Transverse colon (tissue), 4 donors: ENCODE data around the gene ATG13. TPM values are rescaled to one million over a fixed set of nuclear protein-coding genes. Genes with fewer than 3 reads are reported as not detected.

ENCODE experiments used
- DNase-seq: peaks from one replicate; pipeline ENCODE4 v3.0.0-alpha.2; 2019
- H3K27ac ChIP-seq, 4 donors: fragments of 200-600 bp; sonication (generic); 2 replicates each; pipeline ENCODE4 v1.5.1; 2016 to 2018; ENCODE audit warnings: inconsistent platforms in 4 of 4
- H3K27me3 ChIP-seq: fragments of 200-600 bp; sonication (generic); 2 replicates; pipeline ENCODE4 v1.5.1; 2017; ENCODE audit warnings: inconsistent platforms
- H3K36me3 ChIP-seq, 4 donors: fragments of 200-600 bp; sonication (generic); 2 replicates each; pipeline ENCODE4 v1.5.1; 2017 to 2019; ENCODE audit warnings: inconsistent platforms in 4 of 4
- H3K4me1 ChIP-seq, 4 donors: fragments of 200-600 bp; sonication (generic); 2 replicates each; pipeline ENCODE4 v1.5.1; 2017 to 2020; ENCODE audit warnings: inconsistent platforms in 4 of 4
- H3K4me3 ChIP-seq, 4 donors: fragments of 200-600 bp; sonication (generic); 1 replicate in 1 of 4; 2 replicates in 3 of 4; pipeline versions ENCODE4 v1.5.1 to v1.6.1; 2017 to 2019; ENCODE audit warnings: inconsistent platforms in 4 of 4
- H3K9me3 ChIP-seq, 2 donors: fragments of 200-600 bp; sonication (generic); 2 replicates each; pipeline ENCODE4 v1.5.1; 2017 to 2019; ENCODE audit warnings: inconsistent platforms in 2 of 2
- CTCF ChIP-seq, 5 experiments: fragments of 200-600 bp in 3 of 5; fragments of 450-650 bp in 2 of 5; sonication (generic) in 3 of 5; IDR thresholded peaks; 1 replicate in 2 of 5; 2 replicates in 3 of 5; pipeline ENCODE4 v1.5.1; 2016 to 2017; ENCODE audit warnings: antibody characterized with exemption in 5 of 5, inconsistent platforms in 3 of 5, mild to moderate bottlenecking in 2 of 5, moderate library complexity in 1 of 5
- EP300 ChIP-seq: sonication (generic); formaldehyde crosslinking; IDR thresholded peaks from one replicate; pipeline ENCODE4 v1.6.1; 2017; ENCODE audit warnings: antibody characterized with exemption, low read depth
- POLR2A ChIP-seq: fragments of 450-650 bp; IDR thresholded peaks from one replicate; pipeline ENCODE4 v1.6.1; 2016; ENCODE audit warnings: antibody characterized with exemption, mild to moderate bottlenecking, moderate library complexity
- POLR2AphosphoS5 ChIP-seq, 3 donors: sonication (generic); formaldehyde crosslinking; IDR thresholded peaks; one replicate each; pipeline ENCODE4 v1.6.1; 2016; ENCODE audit warnings: antibody characterized with exemption in 3 of 3
- WGBS, 2 donors: methylation state at CpG; one replicate each; pipeline ENCODE4 v1.1.5; 2018; ENCODE audit warnings: low coverage in 1 of 2; 5-methylcytosine and 5-hydroxymethylcytosine counted together
- in situ Hi-C, 4 donors: fragments of 200-750 bp; cut with MboI; loops; one replicate each; pipeline versions ENCODE4 v1.15.0 to v1.15.1; 2017; ENCODE audit warnings: low sequenced_read_pairs in 3 of 4, low pct_ligation_motif_present in 1 of 4, low pct_unique_long_range_greater_than_20kb in 1 of 4
- intact Hi-C: fragments of 100-400 bp; cut with DNase I; formaldehyde crosslinking; loops from one replicate; pipeline ENCODE4 v1.15.1; 2023; ENCODE audit warnings: low total_unique reads
- total RNA-seq, 4 donors: library from RNA; depleted of rRNA; stranded (reverse); fragments of >200 nt; gene quantifications; one replicate each; pipeline ENCODE4 v1.1.0, GENCODE V29; 2016

ATG13 gene
- total RNA-seq, 4 donors from 2014 or later = 40.8 to 128 (median 112) TPM

GRCh38 chr11:46697303-46697702, 80.0 kb downstream of the ATG13 start:
- TF ChIP-seq POLR2A (no peak), EP300 (no peak), POLR2AphosphoS5 (IDR thresholded peaks at IDR 0.05) (no peak), CTCF (IDR thresholded peaks at IDR 0.05) (no peak)
- intact Hi-C loops (no loop called here), in situ Hi-C loops (no loop called here)
- Histone ChIP-seq H3K4me3 (no peak overlapping the region), H3K27ac (peak overlapping the region in 3 of 4 donors; percentile 6 to 48 (median 17)), H3K9me3 (no peaks in the 10 kb centered on the region), H3K27me3 (no peaks in the 10 kb centered on the region), H3K4me1 (peaks cover 14 to 48% (median 37%) of the 10 kb centered on the region in 4 donors), H3K36me3 (peaks cover 0 to 24% (median 7%) of the 10 kb centered on the region in 4 donors)
- 70% methylated on average over 3 of the region's 3 CpGs; no CpG with 5 or more reads in 1 of the 2 donors for WGBS, 2 donors
- DNase-seq = no peak

- no peak for DNase-seq
- 65% methylated on average over 2 of the region's 2 CpGs; no CpG with 5 or more reads in 1 of the 2 donors for WGBS, 2 donors
- H3K4me3 ChIP-seq = no peak overlapping the region
- in situ Hi-C loops (no loop called here), intact Hi-C loops (no loop called here)
- H3K36me3 ChIP-seq = peaks cover 0 to 28% (median 9%) of the 10 kb centered on the region in 4 donors
- TF ChIP-seq POLR2AphosphoS5 (IDR thresholded peaks at IDR 0.05) (no peak), POLR2A (no peak), CTCF (IDR thresholded peaks at IDR 0.05) (no peak), EP300 (no peak)
- H3K9me3 ChIP-seq = no peaks in the 10 kb centered on the region
- H3K4me1 ChIP-seq = peaks cover 16 to 48% (median 41%) of the 10 kb centered on the region in 4 donors
- H3K27me3 ChIP-seq = no peaks in the 10 kb centered on the region
- peak overlapping the region in 3 of 4 donors; percentile 6 to 48 (median 17) for H3K27ac ChIP-seq
Observed at GRCh38 chr11:46697723-46698122, 80.4 kb downstream of the ATG13 start.

- no peak for DNase-seq
- WGBS, 2 donors = 78 to 80% methylated on average over 1 of the region's 1 CpG
- TF ChIP-seq CTCF (IDR thresholded peaks at IDR 0.05) = no peak
- TF ChIP-seq POLR2A = no peak
- Histone ChIP-seq H3K36me3 (peaks cover 0 to 36% (median 12%) of the 10 kb centered on the region in 4 donors), H3K27me3 (no peaks in the 10 kb centered on the region), H3K9me3 (no peaks in the 10 kb centered on the region), H3K27ac (peak overlapping the region in 1 of 4 donors; percentile 21), H3K4me1 (peaks cover 16 to 53% (median 42%) of the 10 kb centered on the region in 4 donors), H3K4me3 (no peak overlapping the region)
- in situ Hi-C loops (no loop called here), intact Hi-C loops (no loop called here)
Observed at GRCh38 chr11:46698597-46698996, 81.2 kb downstream of the ATG13 start.

- intact Hi-C loops = no loop called here
- Histone ChIP-seq H3K36me3 (peaks cover 0 to 38% (median 16%) of the 10 kb centered on the region in 4 donors), H3K27ac (peak within 1 kb of the TSS; percentile 91 to 95 (median 92)), H3K4me1 (peaks cover 16 to 53% (median 42%) of the 10 kb centered on the region in 4 donors), H3K9me3 (no peaks in the 10 kb centered on the region), H3K4me3 (peak within 1 kb of the TSS; percentile 67 to 100 (median 99)), H3K27me3 (no peaks in the 10 kb centered on the region)
- in situ Hi-C loops = no loop called here
- TF ChIP-seq POLR2A = peak; percentile 97
- peak; percentile 92 to 98 (median 94) for TF ChIP-seq POLR2AphosphoS5 (IDR thresholded peaks at IDR 0.05)
- TF ChIP-seq CTCF (IDR thresholded peaks at IDR 0.05) = no peak
- TF ChIP-seq EP300 = no peak
- DNase-seq = peak; percentile 100
- WGBS, 2 donors = 0 to 1% methylated on average over 4 to 44 of the region's 44 CpGs
Observed at GRCh38 chr11:46700241-46701077, 83.1 kb downstream of the ATG13 start, which contains the start of the genes ARHGAP1 and ZNF408. ARHGAP1 (minus strand) TSS chr11:46700619; CDS start chr11:46696107, 4,512 bp downstream. ZNF408 (plus strand) TSS chr11:46701031; CDS start chr11:46701048, 17 bp downstream.
